ENCODE results near the gene GPR18. TPM values are rescaled to one million over a fixed set of nuclear protein-coding genes. Genes with fewer than 3 reads are reported as not detected.

Gene GPR18
- total and polyA plus RNA-seq, 2 of the 13 experiments (the other 11 are each of a cell fraction or from before 2014, with no cell fraction given), result not detected

DNA sequence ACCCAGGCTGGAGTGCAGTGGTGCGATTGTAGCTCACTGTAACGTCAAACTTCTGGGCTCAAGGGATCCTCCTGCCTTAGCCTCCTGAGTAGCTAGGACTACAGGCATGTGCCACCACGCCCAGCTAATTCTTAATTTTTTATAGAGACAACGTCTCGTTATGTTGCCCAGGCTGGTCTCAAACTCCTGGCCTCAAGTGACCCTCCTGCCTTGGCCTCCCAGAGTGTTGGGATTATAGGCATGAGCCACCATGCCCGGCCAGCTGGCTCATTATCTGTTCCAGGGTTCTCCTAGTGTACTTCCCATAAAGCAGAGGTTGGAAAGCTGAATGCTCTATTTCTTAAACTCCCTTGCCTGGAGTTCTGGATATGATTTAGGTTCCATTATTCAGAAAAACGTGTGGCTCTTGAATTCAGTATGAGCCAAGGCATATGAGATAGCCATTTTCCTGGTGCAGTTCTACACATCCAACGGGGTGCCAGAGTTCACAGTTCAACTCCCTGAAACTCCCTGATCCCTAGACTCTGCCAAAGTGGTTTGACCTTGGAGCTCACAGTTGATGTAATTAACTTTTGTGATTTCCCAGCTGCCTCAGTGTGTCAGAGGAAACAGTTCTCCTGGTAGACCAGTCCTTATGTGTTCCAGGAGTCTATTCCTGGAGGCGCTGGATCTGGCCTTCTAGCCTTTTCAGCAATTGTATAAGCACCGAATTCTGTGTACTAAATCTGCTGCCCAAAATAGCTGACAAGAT, 27.4 kb upstream of the GPR18 start (continued):
- TF ChIP-seq, protein P1, sequence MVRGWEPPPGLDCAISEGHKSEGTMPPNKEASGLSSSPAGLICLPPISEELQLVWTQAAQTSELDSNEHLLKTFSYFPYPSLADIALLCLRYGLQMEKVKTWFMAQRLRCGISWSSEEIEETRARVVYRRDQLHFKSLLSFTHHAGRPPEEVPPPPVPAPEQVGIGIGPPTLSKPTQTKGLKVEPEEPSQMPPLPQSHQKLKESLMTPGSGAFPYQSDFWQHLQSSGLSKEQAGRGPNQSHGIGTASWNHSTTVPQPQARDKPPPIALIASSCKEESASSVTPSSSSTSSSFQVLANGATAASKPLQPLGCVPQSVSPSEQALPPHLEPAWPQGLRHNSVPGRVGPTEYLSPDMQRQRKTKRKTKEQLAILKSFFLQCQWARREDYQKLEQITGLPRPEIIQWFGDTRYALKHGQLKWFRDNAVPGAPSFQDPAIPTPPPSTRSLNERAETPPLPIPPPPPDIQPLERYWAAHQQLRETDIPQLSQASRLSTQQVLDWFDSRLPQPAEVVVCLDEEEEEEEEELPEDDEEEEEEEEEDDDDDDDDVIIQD (CRISPR knock-in tag; IDR thresholded peaks at IDR 0.05; ENCODE audit: low read depth), result peak; percentile 79; the same call in 1 of the 2 replicates
- TF ChIP-seq RXRB (CRISPR knock-in tag; IDR thresholded peaks at IDR 0.05; ENCODE audit: borderline replicate concordance) (peak; percentile 34; the same call in 1 of the 2 replicates), HIVEP1 (CRISPR knock-in tag; IDR thresholded peaks at IDR 0.05) (no peak), ZNF44 (CRISPR knock-in tag; IDR thresholded peaks at IDR 0.05) (no peak), ESRRA (CRISPR knock-in tag; IDR thresholded peaks at IDR 0.05; ENCODE audit: low read depth) (peak; percentile 72; the same call in 1 of the 2 replicates), CREB1 (IDR thresholded peaks at IDR 0.05) (no peak), CREB1 (CRISPR knock-in tag; IDR thresholded peaks at IDR 0.05) (no peak), KDM5A (IDR thresholded peaks at IDR 0.05; ENCODE audit: borderline replicate concordance, low read length) (no peak), FIP1L1 (IDR thresholded peaks at IDR 0.05; ENCODE audit: borderline replicate concordance, insufficient read depth, low read depth, low read length) (no peak), NR2F6 (IDR thresholded peaks at IDR 0.05) (no peak), NR2F6 (CRISPR knock-in tag; IDR thresholded peaks at IDR 0.05) (0 out of 2 replicates have a peak, but pooled peaks have one; percentile 23), ISL2 (CRISPR knock-in tag; IDR thresholded peaks at IDR 0.05) (no peak), ZMYM4 (CRISPR knock-in tag; IDR thresholded peaks at IDR 0.05) (peak; percentile 66), SMAD9 (CRISPR knock-in tag; IDR thresholded peaks at IDR 0.05) (no peak), ZNF564 (CRISPR knock-in tag; IDR thresholded peaks at IDR 0.05) (no peak), ZNF644 (CRISPR knock-in tag; IDR thresholded peaks at IDR 0.05; ENCODE audit: low read depth) (peak; percentile 66; the same call in 1 of the 2 replicates), HNRNPL (IDR thresholded peaks at IDR 0.05; ENCODE audit: low read depth, low read length) (no peak), HNF4G (IDR thresholded peaks at IDR 0.05; ENCODE audit: borderline replicate concordance, low read depth, low read length) (peak; percentile 23; the same call in 1 of the 2 replicates), HNF4G (CRISPR knock-in tag; IDR thresholded peaks at IDR 0.05; ENCODE audit: borderline replicate concordance, low read depth) (0 out of 2 replicates have a peak, but pooled peaks have one; percentile 37), FOXA3 (CRISPR knock-in tag; IDR thresholded peaks at IDR 0.05) (no peak), ZNF329 (CRISPR knock-in tag; IDR thresholded peaks at IDR 0.05; ENCODE audit: low read depth) (no peak), AGO1 (IDR thresholded peaks at IDR 0.05; ENCODE audit: low read depth, low read length, poor library complexity, severe bottlenecking) (no peak)
- TF ChIP-seq, protein P2, sequence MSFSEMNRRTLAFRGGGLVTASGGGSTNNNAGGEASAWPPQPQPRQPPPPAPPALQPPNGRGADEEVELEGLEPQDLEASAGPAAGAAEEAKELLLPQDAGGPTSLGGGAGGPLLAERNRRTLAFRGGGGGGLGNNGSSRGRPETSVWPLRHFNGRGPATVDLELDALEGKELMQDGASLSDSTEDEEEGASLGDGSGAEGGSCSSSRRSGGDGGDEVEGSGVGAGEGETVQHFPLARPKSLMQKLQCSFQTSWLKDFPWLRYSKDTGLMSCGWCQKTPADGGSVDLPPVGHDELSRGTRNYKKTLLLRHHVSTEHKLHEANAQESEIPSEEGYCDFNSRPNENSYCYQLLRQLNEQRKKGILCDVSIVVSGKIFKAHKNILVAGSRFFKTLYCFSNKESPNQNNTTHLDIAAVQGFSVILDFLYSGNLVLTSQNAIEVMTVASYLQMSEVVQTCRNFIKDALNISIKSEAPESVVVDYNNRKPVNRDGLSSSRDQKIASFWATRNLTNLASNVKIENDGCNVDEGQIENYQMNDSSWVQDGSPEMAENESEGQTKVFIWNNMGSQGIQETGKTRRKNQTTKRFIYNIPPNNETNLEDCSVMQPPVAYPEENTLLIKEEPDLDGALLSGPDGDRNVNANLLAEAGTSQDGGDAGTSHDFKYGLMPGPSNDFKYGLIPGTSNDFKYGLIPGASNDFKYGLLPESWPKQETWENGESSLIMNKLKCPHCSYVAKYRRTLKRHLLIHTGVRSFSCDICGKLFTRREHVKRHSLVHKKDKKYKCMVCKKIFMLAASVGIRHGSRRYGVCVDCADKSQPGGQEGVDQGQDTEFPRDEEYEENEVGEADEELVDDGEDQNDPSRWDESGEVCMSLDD (CRISPR knock-in tag; IDR thresholded peaks at IDR 0.05; ENCODE audit: borderline replicate concordance), result no peak
- TF ChIP-seq, protein P3, sequence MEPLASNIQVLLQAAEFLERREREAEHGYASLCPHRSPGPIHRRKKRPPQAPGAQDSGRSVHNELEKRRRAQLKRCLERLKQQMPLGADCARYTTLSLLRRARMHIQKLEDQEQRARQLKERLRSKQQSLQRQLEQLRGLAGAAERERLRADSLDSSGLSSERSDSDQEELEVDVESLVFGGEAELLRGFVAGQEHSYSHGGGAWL (CRISPR knock-in tag; IDR thresholded peaks at IDR 0.05), result no peak
- TF ChIP-seq, protein P4, sequence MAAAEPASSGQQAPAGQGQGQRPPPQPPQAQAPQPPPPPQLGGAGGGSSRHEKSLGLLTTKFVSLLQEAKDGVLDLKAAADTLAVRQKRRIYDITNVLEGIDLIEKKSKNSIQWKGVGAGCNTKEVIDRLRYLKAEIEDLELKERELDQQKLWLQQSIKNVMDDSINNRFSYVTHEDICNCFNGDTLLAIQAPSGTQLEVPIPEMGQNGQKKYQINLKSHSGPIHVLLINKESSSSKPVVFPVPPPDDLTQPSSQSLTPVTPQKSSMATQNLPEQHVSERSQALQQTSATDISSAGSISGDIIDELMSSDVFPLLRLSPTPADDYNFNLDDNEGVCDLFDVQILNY (CRISPR knock-in tag; conservative IDR thresholded peaks at IDR 0.05), result no peak
